K562 (cell line): ENCODE measurements around the gene POLG. TPM values are rescaled to one million over a fixed set of nuclear protein-coding genes. Genes with fewer than 3 reads are reported as not detected.

Source experiments
- ATAC-seq: fragments of 200-7000 bp; cut with Tn5 transposase; 3 replicates; pipeline ENCODE4 v1.9.1; 2020; ENCODE audit warnings: moderate library complexity
- BruUV-seq: library from RNA; stranded (reverse); fragments of 400-500 nt; replicated peaks from 2 replicates; lab custom pipeline; 2021; lab: Mats Ljungman, UMichigan
- CTCF ChIA-PET: fragments of 300-600 bp; formaldehyde crosslinking; extraction: SDS; loops from one replicate; lab custom pipeline; 2021; ENCODE audit warnings: low intra/inter-chr PET ratio; lab: Yijun Ruan, JAX
- POLR2A ChIA-PET: fragments of 300-600, 350-650 bp; sonication (Branson Sonifier 250); formaldehyde crosslinking; extraction: SDS; loops from one replicate; lab custom pipeline; 2021; ENCODE audit warnings: antibody characterized with exemption, inconsistent platforms; lab: Yijun Ruan, JAX
- DNase-seq, 4 experiments: peaks; one replicate each; pipeline versions ENCODE4 v3.0.0 to v3.0.0-alpha.2; 2011 to 2018; ENCODE audit warnings: low spot score in 3 of 4, mixed read lengths in 3 of 4; ENCODE audit errors: extremely low read depth in 1 of 4
- FAIRE-seq: peaks from 2 replicates; lab custom pipeline; 2011; peaks lifted over from hg19 to GRCh38; lab: Jason Lieb, UNC
- H2AFZ ChIP-seq: 2 replicates; pipeline ENCODE4 v1.6.0; 2011; ENCODE audit warnings: low read depth, low read length, control low read depth, inconsistent platforms
- H3K27ac ChIP-seq: fragments of 200-600 bp; 3 replicates; pipeline ENCODE4 v1.8.0; 2011; ENCODE audit warnings: low read depth, mild to moderate bottlenecking, control low read depth, inconsistent platforms, low read length, moderate library complexity, mixed read lengths; ENCODE audit errors: extremely low read depth
- H3K27me3 ChIP-seq, 2 experiments: fragments of 300-600 bp in 1 of 2; 2 replicates in 1 of 2; 3 replicates in 1 of 2; pipeline versions ENCODE4 v1.6.0 to v1.8.0; 2011; ENCODE audit warnings: inconsistent platforms in 2 of 2, low read length in 2 of 2, mild to moderate bottlenecking in 1 of 2, mixed read lengths in 1 of 2, moderate library complexity in 1 of 2; ENCODE audit not compliant: control insufficient read depth in 2 of 2, insufficient read depth in 2 of 2
- H3K36me3 ChIP-seq: fragments of 300-600 bp; 3 replicates; pipeline ENCODE4 v1.8.0; 2011; ENCODE audit warnings: mild to moderate bottlenecking, low read length, inconsistent platforms; ENCODE audit not compliant: control insufficient read depth, insufficient read depth
- H3K4me1 ChIP-seq, 2 experiments: fragments of 200-600 bp in 1 of 2; replicated peaks in 1 of 2; 2 replicates in 1 of 2; 3 replicates in 1 of 2; pipeline versions ENCODE4 v1.5.1 to v1.8.0; 2011; ENCODE audit warnings: inconsistent platforms in 2 of 2, low read length in 2 of 2, mild to moderate bottlenecking in 1 of 2, mixed read lengths in 1 of 2, moderate library complexity in 1 of 2; ENCODE audit not compliant: control insufficient read depth in 2 of 2, insufficient read depth in 2 of 2
- H3K4me2 ChIP-seq: 2 replicates; pipeline ENCODE4 v1.6.1; 2011; ENCODE audit warnings: low read length, control low read depth, inconsistent platforms, mixed read lengths; ENCODE audit not compliant: insufficient read depth
- H3K4me3 ChIP-seq: fragments of 200-600 bp; sonication (generic), shearing (Covaris generic); 2 replicates; pipeline ENCODE4 v1.5.1; 2016; ENCODE audit warnings: control low read depth, inconsistent platforms
- H3K79me2 ChIP-seq: fragments of 200-600 bp; 3 replicates; pipeline ENCODE4 v1.8.0; 2011; ENCODE audit warnings: low read length, inconsistent platforms; ENCODE audit not compliant: control insufficient read depth, insufficient read depth
- H3K9ac ChIP-seq, 2 experiments: 2 replicates each; pipeline versions ENCODE4 v1.6.0 to v1.6.1; 2011; ENCODE audit warnings: low read depth in 2 of 2, low read length in 2 of 2, control low read depth in 1 of 2, inconsistent platforms in 1 of 2, mild to moderate bottlenecking in 1 of 2, mixed read lengths in 1 of 2; ENCODE audit not compliant: insufficient read depth in 1 of 2
- H3K9me1 ChIP-seq: one replicate; pipeline ENCODE4 v1.6.0; 2011; ENCODE audit warnings: inconsistent platforms, mild to moderate bottlenecking, low read length, moderate library complexity; ENCODE audit not compliant: control insufficient read depth, insufficient read depth
- H3K9me3 ChIP-seq: replicated peaks from 2 replicates; pipeline ENCODE4 v1.5.1; 2011; ENCODE audit warnings: low read depth, low read length, inconsistent platforms; ENCODE audit not compliant: control insufficient read depth, insufficient read depth
- H4K20me1 ChIP-seq: replicated peaks from 2 replicates; pipeline ENCODE4 v1.6.1; 2011; ENCODE audit warnings: low read length, inconsistent platforms, mixed read lengths; ENCODE audit not compliant: control insufficient read depth, insufficient read depth
- BCLAF1 ChIP-seq, 2 experiments: fragments of 450-650 bp in 1 of 2; IDR thresholded peaks; 2 replicates each; pipeline ENCODE4 v1.6.1; 2011 to 2017; ENCODE audit warnings: low read depth in 2 of 2, antibody characterized with exemption in 1 of 2, borderline replicate concordance in 1 of 2, low read length in 1 of 2, mild to moderate bottlenecking in 1 of 2, mixed read lengths in 1 of 2; ENCODE audit not compliant: control insufficient read depth in 1 of 2
- SFPQ ChIP-seq: fragments of 200-400 bp; formaldehyde crosslinking; IDR thresholded peaks from 2 replicates; pipeline ENCODE4 v1.6.1; 2017; ENCODE audit warnings: mild to moderate bottlenecking, low read depth, low read length, moderate library complexity
- ZBTB40 ChIP-seq, 2 experiments: fragments of 450-650 bp in 1 of 2; sonication (generic) in 1 of 2; formaldehyde crosslinking in 1 of 2; IDR thresholded peaks; 2 replicates each; pipeline versions ENCODE4 v1.7.1 to v1.9.0; 2016 to 2022; ENCODE audit warnings: inconsistent platforms in 1 of 2, mild to moderate bottlenecking in 1 of 2, missing genetic modification reagents in 1 of 2
- WGBS: fragments of 100-300 bp; shearing (Covaris generic); methylation state at CpG from one replicate; pipeline ENCODE4 v1.1.6; 2016; ENCODE audit warnings: low coverage, mixed read lengths; ENCODE audit not compliant: insufficient coverage; ENCODE audit errors: missing lambda C conversion rate; 5-methylcytosine and 5-hydroxymethylcytosine counted together
- in situ Hi-C: fragments of 300-500 bp; cut with MboI; formaldehyde crosslinking; loops from 4 replicates; pipeline ENCODE4 v1.15.0; 2018; ENCODE audit warnings: inconsistent platforms, mixed read lengths
- intact Hi-C: fragments of 100-400 bp; cut with micrococcal nuclease; formaldehyde crosslinking; loops from 2 replicates; pipeline ENCODE4 v1.14.2; 2022
- polyA plus RNA-seq, 8 experiments: library from polyadenylated mRNA; depleted of rRNA in 4 of 8; stranded (reverse) in 5 of 8; unstranded in 3 of 8; fragments of >200 nt; fragmentation: Nextera tagmentation in 2 of 8; fragmentation: Illumina TruSeq in 1 of 8; extraction: Ambion mirVana in 2 of 8; extraction: Trizol in 1 of 8; gene quantifications; 2 replicates each; pipeline versions ENCODE4 v1.2.1 to v1.2.3, GENCODE V29; 2011 to 2014; ENCODE audit warnings: inconsistent platforms in 1 of 8, missing spikeins in 1 of 8
- total RNA-seq, 7 experiments: library from RNA; depleted of rRNA in 6 of 7; stranded (reverse); fragments of >200 nt in 6 of 7; fragmentation: Illumina TruSeq in 2 of 7; extraction: Trizol in 2 of 7; gene quantifications; 2 replicates each; pipeline versions ENCODE4 v1.2.1 to v1.2.3, GENCODE V29; 2011 to 2021; ENCODE audit warnings: low replicate concordance in 1 of 7

Gene POLG
- total and polyA plus RNA-seq, 9 of the 15 experiments (the other 6 are each of a cell fraction or from before 2014, with no cell fraction given): 15.2 to 83.8 (median 38.6) TPM

- ATAC-seq (no peak), FAIRE-seq (no peak), DNase-seq (no peak)
- ChIA-PET POLR2A (interaction anchor here (1.0 to 1.1 kb wide), 2 partner anchors 14 to 42 kb away, joined by 3 to 6 read pairs; no protein-coding TSS in a partner anchor), CTCF (no interaction called here)
- Histone ChIP-seq H3K4me3 (no peak overlapping the region), H3K9ac (no peak overlapping the region), H3K9me1 (no peaks in the 10 kb centered on the region), H3K4me2 (no peak overlapping the region), H3K79me2 (no peaks in the 10 kb centered on the region), H3K36me3 (no peaks in the 10 kb centered on the region), H2AFZ (no peak overlapping the region), H3K27me3 (peaks cover 51 to 68% of the 10 kb centered on the region in 2 experiments), H4K20me1 (no peaks in the 10 kb centered on the region; the same call in none of the 2 replicates), H3K27ac (no peak overlapping the region), H3K9me3 (no peaks in the 10 kb centered on the region), H3K4me1 (peaks cover 0 to 22% of the 10 kb centered on the region in 2 experiments; a peak in 1 of 5 replicates)
- intact Hi-C loops: no loop called here
- in situ Hi-C loops: no loop called here
- WGBS: 10% methylated on average over 29 of the region's 31 CpGs
- no TSS peak for BruUV-seq
- no peak for TF ChIP-seq SFPQ
- TF ChIP-seq BCLAF1 (IDR thresholded peaks at IDR 0.05; ENCODE audit: borderline replicate concordance in 1 of 2, control insufficient read depth in 1 of 2, low read depth in 2 of 2, low read length in 1 of 2): no peak
- no peak for TF ChIP-seq ZBTB40 (IDR thresholded peaks at IDR 0.05)
- no peak for TF ChIP-seq ZBTB40 (CRISPR knock-in tag; IDR thresholded peaks at IDR 0.05)
Observed at GRCh38 chr15:89377024-89377841, 42.6 kb upstream of the POLG start.
